ENCODE results near the gene CARM1.

- TF ChIP-seq CTCF (IDR thresholded peaks at IDR 0.05) (no peak), EZH2 (IDR thresholded peaks at IDR 0.05) (no peak)
These were observed 27.8 kb downstream of the CARM1 start for GRCh38 chr19:10899151-10899653.
